Ecto neural progenitor cell (in vitro differentiated cells): Measurements from ENCODE around the gene CCDC3.
"Not testable (repeated sequence)": the region's sequence is repeated elsewhere in the genome, so short reads cannot be mapped to it uniquely, and the experiment has no call there.

ENCODE experiments used
- DNase-seq: peaks from one replicate; pipeline ENCODE4 v3.0.0-alpha.2; 2018; ENCODE audit warnings: low spot score

CCDC3 gene

DNA sequence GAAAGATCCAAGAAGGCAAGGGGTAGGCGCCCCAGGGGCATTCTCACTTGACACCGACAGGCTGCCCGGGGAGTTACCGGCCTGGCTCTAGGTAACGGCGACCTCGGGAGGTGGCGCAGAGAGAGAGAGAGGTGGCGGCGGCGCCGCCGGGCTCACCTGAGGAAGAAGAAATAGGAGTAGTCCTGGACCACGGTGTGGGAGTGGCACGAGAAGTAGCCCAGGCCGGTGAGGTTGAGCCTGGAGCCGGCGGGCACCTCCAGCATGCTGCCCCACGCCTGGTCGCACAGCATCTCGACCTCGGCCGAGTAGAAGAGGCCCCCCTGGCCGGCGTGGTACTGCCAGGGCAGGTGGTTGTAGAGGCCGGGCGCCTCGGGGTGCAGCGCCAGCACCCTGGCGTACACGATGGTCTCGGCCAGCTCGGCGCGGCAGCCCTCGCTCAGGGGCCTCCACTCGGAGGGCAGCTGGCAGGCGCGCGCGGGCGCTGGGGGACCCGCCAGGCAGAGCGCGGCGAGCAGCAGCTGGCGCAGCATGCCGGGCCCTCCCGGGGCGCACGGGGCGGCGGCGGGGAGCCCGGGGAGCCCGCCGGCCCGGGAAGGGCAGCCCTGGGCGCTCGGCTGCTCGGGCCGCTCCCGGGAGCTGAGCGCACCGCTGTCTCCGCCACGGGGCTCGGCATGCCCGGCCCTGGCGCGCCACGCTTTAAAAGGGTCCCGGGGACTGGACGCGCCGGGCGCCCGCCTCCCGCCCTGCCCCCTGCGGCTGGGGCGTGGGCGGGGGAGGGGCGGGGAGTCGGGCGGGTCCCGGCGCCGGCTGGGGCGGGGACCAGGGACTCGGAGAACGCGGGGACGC is at the start of gene CCDC3:
CCDC3 (minus strand) TSS at position 673 of the 846 bp plus-strand sequence; CDS start at position 530, 143 bp downstream.
- DNase-seq: peak; percentile 61

DNA sequence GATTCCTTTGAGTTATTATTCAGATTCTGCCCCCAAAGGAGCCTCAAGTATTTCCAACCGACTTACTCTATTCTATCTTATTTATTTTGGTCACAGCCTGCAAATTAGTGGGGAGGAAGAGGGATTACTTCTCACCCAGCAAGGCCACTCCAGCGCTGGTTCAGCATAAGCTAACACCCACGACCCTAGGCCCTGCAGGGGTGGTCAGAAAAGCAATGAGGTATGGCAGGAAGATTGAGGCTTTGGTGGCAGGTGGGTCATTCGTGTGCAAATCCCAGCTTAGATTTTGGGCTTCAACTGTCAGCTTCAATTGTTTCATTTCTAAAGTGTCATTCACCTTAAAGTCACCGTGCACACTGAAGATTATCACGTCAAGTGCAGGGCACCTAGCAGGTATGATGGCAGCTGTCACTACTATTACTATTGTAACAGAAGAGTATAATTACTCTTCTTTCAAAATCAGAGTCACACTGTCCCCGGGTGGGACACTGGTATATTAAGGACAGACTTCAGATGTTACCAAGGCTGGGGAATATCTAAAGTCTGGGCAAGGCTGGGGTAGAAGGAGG is 49.7 kb upstream of the CCDC3 start:
- no peak for DNase-seq

DNA sequence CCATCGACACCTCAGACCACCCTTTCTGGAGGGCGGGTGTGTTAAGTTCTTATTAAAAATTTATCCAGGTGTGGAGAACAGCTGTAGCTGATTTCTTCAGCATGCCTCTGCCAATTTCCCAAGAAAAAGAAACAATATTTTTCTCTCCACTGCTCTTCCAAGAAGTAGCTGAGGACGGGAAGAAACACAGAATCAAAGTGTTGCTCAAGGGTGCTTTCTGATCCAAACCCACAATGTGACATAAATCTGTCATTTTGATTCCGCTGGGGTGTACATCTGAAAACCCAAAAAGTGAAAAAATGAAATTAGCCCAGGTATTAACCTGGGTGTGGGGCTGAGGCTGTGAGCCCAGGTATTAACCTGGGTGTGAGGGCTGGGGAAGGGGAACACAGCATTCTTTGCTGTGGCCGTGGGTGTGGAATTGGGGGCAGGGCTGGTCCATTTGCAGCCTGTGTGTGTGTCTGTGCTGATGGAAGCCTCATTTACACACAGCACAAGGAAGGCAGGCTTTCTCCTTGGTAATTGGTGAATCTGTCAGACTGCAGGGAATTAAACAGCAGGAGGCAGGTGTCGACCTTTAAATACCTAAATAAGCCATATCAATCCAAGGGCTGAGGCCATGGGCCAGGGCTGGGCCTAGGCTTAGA is 48.4 kb upstream of the CCDC3 start:
- DNase-seq: no peak

DNA sequence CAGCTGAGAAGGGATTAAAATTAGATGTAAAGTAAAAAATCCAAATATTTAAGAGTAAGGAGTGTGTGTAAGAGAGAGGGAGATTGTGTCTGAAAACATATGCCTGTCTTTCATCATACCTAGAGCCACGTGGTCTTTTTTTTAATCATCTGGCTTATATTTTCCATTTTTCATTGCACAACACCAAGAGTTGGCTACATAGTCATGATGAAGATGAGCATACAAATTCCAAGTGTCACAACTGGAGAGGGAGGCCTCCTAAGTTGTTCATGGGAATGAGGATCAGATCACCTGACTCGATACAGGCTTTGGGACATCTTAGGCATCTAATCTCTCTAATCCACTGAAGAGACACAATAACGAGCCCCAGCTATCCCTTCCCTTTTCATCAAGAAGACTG is 47.2 kb upstream of the CCDC3 start:
- DNase-seq: no peak

DNA sequence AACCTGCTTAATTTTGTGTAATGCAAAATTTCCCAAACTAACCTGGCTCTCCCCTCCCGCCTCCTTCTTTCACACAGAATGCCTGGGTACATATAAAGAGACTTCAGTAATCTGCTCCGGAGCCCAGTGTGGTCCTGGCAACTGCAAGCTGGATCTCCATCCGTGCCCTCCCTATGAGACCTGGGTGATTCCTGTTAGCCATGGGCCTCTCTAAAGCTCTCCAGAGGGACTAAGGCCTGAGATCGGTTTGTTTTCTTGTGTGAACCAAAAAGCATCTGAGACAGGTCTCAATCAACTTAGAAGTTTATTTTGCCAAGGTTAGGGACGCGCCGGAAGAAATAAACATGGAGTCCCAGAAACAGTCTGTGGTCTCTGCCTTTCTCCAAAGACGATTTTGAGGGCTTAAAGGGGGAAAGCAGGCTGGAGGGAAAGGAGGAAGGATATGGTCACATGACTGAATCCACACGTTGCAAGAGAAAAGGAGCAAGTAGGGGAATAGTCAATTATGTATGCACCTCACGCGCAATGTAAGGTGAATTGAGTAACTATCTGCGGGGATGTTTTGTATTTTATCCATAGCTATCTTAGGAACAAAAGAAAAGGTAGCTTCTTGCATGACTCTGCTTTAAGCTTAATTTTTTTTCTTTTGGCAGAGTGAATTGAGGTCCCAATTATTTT is 46.2 kb upstream of the CCDC3 start:
- no peak for DNase-seq

GRCh38 chr10:13046851-13047528 is 45.5 kb upstream of the CCDC3 start:
- DNase-seq: no peak

DNA sequence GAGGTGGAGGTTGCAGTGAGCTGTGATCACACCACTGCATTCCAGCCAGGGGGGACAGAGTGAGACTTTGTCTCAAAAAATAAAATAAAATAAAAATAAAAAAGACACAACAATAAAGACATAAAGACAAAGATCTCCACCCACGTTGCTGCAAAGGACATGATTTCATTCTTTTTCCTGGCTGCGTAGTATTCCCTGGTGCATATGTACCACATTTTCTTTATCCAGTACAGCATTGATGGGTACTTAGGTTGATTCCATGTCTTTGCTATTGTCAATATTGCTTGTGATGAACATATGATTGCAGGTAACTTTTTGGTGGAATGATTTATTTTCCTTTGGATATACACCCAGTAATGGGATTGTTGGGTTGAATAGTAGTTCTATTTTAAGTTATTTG is 42.0 kb upstream of the CCDC3 start:
- DNase-seq: no peak

DNA sequence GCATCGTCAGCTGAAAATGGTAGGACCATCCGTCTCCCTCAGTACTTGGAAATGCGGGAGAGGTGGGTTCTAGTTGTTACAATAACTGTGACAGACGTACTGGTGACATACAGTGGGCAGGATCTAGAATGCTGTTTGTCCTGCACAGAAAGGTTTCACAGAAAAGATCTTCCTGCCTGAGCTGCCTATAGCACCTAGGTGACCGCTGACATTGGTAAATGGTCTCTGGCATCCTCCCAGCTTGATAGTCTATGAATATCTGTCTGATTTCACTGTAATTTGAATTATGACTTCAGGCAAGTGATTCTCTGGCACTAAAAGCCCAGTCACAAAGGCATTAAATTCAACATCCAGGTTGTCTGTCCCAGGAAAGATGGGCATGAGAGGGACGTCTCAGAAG is 38.2 kb upstream of the CCDC3 start:
- no peak for DNase-seq

GRCh38 chr10:13038391-13038790 is 36.9 kb upstream of the CCDC3 start:
- DNase-seq: no peak

- DNase-seq: no peak
These were observed 36.3 kb upstream of the CCDC3 start for GRCh38 chr10:13037832-13038231.

GRCh38 chr10:13036841-13037240 is 35.3 kb upstream of the CCDC3 start:
- no peak for DNase-seq

DNA sequence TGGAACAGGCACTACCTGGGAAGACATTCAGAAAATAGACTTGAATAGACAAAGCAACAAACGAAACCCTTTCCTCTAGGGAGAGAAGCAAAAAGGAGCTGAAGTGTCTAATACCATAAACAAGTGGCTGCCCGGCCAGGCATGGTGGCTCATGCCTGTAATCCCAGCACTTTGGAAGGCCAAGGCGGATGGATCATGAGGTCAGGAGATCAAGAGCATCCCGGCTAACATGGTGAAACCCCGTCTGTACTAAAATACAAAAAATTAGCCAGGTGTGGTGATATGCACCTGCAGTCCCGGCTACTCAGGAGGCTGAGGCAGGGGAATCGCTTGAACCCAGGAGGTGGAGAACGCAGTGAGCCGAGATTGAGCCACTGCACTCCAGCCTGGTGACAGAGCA is 34.2 kb upstream of the CCDC3 start:
- DNase-seq: not testable (repeated sequence)

DNA sequence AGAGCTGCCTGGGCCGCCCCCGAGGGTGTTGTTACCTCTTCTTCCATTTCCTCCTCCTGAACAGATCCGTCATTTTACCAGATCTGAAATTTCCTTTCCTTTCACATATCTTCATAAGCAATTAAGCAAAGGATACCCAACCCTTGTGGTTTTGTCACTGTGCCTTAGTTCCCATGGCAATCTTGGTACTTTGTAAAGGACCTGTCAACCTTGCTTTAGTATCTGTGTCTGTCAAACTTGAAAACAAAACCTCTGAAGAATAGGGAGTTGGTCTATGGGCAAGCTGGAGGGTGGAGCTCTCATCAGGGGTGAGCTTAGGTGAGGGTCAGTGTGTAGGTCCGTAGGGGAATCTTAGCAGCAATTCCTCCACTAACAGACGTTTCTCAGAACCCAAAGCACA is 25.4 kb upstream of the CCDC3 start:
- no peak for DNase-seq

DNA sequence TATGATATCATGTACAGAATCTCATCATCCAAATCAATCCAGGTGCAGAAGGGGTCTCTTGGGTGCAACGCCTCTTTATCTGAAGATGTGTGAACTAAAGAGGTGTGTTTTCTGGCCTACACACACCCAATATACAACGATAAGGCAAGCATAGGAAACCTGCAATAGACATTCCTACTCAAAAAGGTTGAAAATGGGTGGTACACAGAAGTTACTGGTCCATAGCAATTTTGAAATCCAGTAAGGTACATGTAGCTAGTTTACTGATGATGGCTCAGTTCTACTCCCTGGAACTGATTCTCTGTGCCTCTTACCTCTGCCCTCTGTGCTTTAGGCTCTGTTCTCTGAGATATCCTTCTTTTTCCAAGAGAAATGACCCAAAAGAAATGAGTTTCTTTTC is 22.2 kb upstream of the CCDC3 start:
- DNase-seq: no peak

GRCh38 chr10:13019280-13019679 is 17.8 kb upstream of the CCDC3 start:
- DNase-seq: no peak

DNA sequence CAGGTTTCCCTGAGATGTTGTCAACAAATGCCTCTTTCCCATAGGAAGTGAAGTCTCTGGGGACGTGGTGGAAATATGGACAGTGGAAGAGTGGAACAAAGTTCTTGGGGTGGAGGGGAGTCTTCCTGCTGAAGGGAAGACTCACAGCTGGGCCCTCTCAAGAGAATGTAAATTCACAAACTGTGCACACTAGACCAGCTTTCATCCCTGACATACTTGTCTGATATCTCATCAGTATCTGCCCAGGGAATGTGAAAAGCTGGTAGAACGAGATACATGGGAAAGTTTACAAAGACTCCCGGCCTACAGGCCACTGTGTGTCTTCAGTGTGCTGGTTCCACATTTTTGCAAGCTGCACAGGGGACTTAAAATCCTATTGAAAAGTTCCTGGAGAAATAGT is 16.7 kb upstream of the CCDC3 start:
- DNase-seq: no peak

DNA sequence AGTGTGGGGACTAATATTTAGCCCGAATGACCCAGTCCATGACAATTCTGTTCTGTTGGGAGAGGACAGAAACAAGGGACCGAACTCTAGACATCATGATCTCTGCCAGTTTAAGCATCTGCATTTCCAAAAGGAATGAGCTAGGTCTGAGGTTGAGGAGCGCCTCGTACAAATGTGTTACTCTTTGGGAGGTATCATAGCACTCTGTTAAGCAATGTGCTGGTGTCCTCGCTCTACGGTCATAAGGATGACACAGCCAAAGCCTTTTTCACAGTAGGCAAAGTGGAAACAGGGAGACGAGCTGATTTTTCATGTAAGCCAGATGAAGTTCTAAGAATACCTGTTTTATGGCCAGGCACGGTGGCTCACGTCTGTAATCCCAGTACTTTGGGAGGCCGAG is 15.4 kb upstream of the CCDC3 start:
- no peak for DNase-seq

DNA sequence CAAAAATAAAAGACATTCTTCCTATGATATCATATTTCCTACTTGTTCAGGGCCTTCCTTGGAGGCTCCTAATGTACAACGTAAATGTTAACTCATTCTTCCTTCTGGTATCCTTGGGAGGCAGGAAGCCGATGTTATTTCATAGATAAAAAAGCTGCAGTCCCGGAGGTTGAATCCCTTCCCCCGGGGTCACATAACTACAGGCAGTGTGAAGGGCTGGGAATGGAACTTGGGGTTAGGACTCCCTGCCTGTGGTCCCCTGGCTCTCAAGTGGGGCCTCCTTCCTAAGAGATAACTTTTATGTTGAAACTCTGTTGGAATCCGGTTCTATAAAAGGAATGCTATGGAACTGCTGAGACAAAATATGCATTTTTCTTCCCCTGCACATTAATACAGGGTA is 14.9 kb upstream of the CCDC3 start:
- no peak for DNase-seq

- no peak for DNase-seq
These were observed 4.5 kb upstream of the CCDC3 start for GRCh38 chr10:13006037-13006436.

DNA sequence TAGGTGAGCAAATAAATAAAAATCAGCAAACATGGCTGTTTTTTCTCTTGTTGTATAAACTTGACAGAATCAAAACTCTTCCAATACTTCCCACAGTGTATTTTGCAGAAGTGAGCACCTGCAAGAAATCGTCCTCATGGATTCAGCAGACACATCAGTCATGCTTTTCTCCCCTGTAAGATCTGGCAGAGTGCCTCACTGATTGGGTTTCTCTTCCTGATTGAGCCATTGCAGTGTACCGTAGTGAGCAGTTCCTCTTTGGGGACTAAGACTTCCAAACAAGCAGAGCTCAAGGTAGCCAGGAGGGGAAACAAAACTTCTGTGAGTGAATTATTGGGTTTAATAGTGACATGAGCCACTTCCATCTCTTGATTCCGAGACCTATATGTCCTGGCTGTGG is 2.2 kb upstream of the CCDC3 start:
- no peak for DNase-seq

DNA sequence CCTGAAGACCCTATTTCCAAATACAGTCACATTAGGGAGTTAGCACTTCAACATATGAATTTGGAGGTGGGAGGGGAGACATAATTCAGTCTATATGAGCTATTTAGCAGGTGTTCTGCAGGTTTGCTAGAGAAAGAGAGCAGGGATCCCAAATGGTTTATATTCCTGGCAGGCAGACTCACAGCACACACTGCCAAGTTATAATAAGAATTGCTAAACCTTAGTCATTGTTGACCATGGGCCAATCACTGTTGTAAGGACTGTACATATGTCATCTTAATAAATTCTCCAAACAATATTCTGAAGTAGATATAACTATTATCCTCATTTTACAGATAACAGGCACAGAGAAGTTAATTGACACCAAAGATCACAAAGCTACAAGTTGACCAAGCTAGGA is 1.5 kb upstream of the CCDC3 start:
- no peak for DNase-seq

DNA sequence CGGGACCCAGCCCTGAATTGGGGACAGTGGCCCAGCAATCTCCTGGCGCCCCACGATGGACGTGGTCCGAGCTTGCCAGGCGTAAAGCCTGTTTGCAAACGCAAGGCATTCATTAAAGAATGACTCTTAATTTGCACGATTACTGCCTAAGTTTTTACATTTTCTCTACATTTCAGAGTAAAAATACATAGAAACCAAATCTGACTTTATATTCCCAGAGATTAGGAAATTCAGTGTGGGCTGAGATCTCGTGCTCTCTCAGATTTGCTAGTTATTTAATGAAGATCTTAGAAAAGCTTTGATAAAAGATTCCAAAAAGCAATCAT is 337 bp upstream of the CCDC3 start:
- DNase-seq: no peak
